Esophagus squamous epithelium (tissue), 5 donors: ENCODE results near the gene APLP2. TPM values are rescaled to one million over a fixed set of nuclear protein-coding genes. Genes with fewer than 3 reads are reported as not detected.
A peak's percentile ranks its signal among the peaks of the same experiment; 100 is the strongest.

Source experiments
- DNase-seq: peaks from one replicate; lab custom pipeline; 2025; lab: John Stamatoyannopoulos, UW
- H3K27ac ChIP-seq, 4 donors: fragments of 200-600 bp; sonication (generic); one replicate each; pipeline ENCODE4 v1.5.1; 2016 to 2019; ENCODE audit warnings: mild to moderate bottlenecking in 1 of 4
- H3K27me3 ChIP-seq, 4 donors: fragments of 200-600 bp; sonication (generic); 1 replicate in 3 of 4; 2 replicates in 1 of 4; pipeline versions ENCODE4 v1.5.1 to v1.6.0; 2017 to 2021; ENCODE audit warnings: antibody characterized with exemption in 1 of 4
- H3K36me3 ChIP-seq, 3 donors: fragments of 200-600 bp; sonication (generic); one replicate each; pipeline ENCODE4 v1.5.1; 2016 to 2019
- H3K4me1 ChIP-seq, 3 donors: fragments of 200-600 bp; sonication (generic); one replicate each; pipeline ENCODE4 v1.5.1; 2017 to 2019
- H3K4me3 ChIP-seq, 4 donors: fragments of 200-600 bp; sonication (generic); 1 replicate in 3 of 4; 2 replicates in 1 of 4; pipeline ENCODE4 v1.5.1; 2016 to 2019; ENCODE audit warnings: mild to moderate bottlenecking in 2 of 4, moderate library complexity in 1 of 4
- H3K9me3 ChIP-seq, 3 donors: fragments of 200-600 bp; sonication (generic); one replicate each; pipeline ENCODE4 v1.5.1; 2016 to 2019
- POLR2A ChIP-seq, 4 donors: fragments of 450-650 bp; IDR thresholded peaks; one replicate each; pipeline ENCODE4 v1.6.1; 2017; ENCODE audit warnings: antibody characterized with exemption in 4 of 4, mild to moderate bottlenecking in 4 of 4, moderate library complexity in 3 of 4
- WGBS, 2 donors: methylation state at CpG; one replicate each; pipeline ENCODE4 v1.1.5; 2018; 5-methylcytosine and 5-hydroxymethylcytosine counted together
- intact Hi-C: fragments of 100-400 bp; cut with DNase I; formaldehyde crosslinking; loops from one replicate; pipeline ENCODE4 v1.15.0; 2022
- total RNA-seq, 4 donors: library from RNA; depleted of rRNA; stranded (reverse); fragments of >200 nt; gene quantifications; one replicate each; pipeline ENCODE4 v1.1.0, GENCODE V29; 2016
- TF ChIP-seq, protein P1 (sequence below), 6 experiments: fragments of 450-650 bp in 4 of 6; fragments of 200-600 bp in 2 of 6; sonication (generic) in 2 of 6; IDR thresholded peaks; one replicate each; pipeline ENCODE4 v1.5.1; 2016 to 2019; ENCODE audit warnings: antibody characterized with exemption in 6 of 6, mild to moderate bottlenecking in 4 of 6, moderate library complexity in 4 of 6
- donor health status: DM: yes; HTN: yes; CAD: no.

The APLP2 gene
- total RNA-seq, 4 donors from 2014 or later: 134 to 221 (median 177) TPM

DNA sequence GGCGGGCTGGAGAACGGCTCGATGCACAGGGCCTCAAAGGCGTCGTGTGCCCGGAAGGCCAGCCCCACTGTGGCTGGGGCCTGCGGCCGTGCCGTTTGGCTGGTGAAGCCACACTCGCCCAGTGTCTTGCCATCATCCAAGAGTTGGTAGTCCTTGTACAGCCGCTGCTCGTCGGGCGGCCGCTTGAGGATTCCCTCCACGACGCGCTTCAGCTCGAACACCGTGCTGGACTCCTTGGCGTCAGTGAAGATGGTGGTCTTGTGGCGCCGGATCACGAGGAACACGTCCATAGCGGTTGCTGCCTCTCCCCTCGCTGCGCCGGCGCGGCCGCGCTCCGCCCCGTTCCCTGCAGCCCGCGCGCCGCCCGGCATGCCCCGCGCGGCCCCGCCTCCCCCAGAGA, 36.8 kb upstream of the APLP2 start:
- Histone ChIP-seq H3K36me3 (no peaks in the 10 kb centered on the region), H3K4me3 (no peak overlapping the region), H3K4me1 (peaks cover 0 to 9% (median 4%) of the 10 kb centered on the region in 3 donors), H3K9me3 (no peaks in the 10 kb centered on the region), H3K27ac (no peak overlapping the region), H3K27me3 (no peaks in the 10 kb centered on the region)
- intact Hi-C loops: no loop called here
- DNase-seq: no peak
- no peak for TF ChIP-seq POLR2A (IDR thresholded peaks at IDR 0.05)
- TF ChIP-seq, protein P1, sequence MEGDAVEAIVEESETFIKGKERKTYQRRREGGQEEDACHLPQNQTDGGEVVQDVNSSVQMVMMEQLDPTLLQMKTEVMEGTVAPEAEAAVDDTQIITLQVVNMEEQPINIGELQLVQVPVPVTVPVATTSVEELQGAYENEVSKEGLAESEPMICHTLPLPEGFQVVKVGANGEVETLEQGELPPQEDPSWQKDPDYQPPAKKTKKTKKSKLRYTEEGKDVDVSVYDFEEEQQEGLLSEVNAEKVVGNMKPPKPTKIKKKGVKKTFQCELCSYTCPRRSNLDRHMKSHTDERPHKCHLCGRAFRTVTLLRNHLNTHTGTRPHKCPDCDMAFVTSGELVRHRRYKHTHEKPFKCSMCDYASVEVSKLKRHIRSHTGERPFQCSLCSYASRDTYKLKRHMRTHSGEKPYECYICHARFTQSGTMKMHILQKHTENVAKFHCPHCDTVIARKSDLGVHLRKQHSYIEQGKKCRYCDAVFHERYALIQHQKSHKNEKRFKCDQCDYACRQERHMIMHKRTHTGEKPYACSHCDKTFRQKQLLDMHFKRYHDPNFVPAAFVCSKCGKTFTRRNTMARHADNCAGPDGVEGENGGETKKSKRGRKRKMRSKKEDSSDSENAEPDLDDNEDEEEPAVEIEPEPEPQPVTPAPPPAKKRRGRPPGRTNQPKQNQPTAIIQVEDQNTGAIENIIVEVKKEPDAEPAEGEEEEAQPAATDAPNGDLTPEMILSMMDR (IDR thresholded peaks at IDR 0.05): no peak
- 91 to 94% methylated on average over 34 to 43 of the region's 44 CpGs for WGBS, 2 donors

DNA sequence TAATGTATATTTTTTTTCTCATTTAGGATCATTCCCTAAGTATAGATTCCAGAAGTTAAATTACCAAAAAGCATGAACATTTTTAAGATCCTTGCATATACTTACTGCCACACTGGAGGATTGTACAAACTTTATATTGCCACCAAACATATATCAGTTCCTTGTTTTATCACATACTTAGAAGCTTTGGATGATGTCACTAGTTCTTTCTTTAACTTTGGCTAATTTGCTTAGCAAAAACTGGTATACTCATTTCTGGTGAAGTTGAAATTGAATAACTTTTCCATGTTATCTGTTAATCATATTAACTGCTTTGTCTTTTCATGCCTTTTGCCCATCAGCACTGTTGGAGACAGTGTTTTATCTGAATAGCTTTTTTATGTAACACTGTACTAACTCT, 35.5 kb upstream of the APLP2 start:
- Histone ChIP-seq H3K36me3 (no peaks in the 10 kb centered on the region), H3K4me1 (peaks cover 0 to 13% (median 4%) of the 10 kb centered on the region in 3 donors), H3K27ac (no peak overlapping the region), H3K4me3 (no peak overlapping the region), H3K27me3 (no peaks in the 10 kb centered on the region), H3K9me3 (no peaks in the 10 kb centered on the region)
- no peak for DNase-seq
- intact Hi-C loops: no loop called here
- no peak for TF ChIP-seq POLR2A (IDR thresholded peaks at IDR 0.05)
- TF ChIP-seq, protein P1 (IDR thresholded peaks at IDR 0.05): no peak

DNA sequence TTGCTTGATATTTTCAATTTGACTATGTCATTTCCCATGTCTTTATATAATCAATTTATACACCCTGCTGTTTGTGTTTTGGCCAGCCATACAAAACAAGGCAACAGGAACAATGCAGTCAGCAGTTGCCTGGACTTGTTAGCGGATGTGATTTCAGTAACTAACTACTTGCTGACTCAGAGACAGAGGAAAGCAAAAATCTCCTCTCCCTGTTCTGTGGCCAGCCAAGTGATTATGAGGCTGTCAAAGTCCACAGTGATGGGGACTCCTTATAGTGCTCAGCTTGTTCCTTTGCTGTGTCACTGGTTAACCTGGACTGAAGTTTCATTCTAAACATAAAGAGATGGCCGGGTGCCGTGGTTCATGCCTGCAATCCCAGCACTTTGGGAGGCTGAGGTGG, 32.6 kb upstream of the APLP2 start:
- TF ChIP-seq, protein P1 (IDR thresholded peaks at IDR 0.05): no peak
- no peak for TF ChIP-seq POLR2A (IDR thresholded peaks at IDR 0.05)
- no peak for DNase-seq
- WGBS, 2 donors: 52 to 64% methylated on average over 1 to 3 of the region's 3 CpGs
- H3K4me1 ChIP-seq: peaks cover 0 to 13% (median 2%) of the 10 kb centered on the region in 3 donors
- H3K27ac ChIP-seq: peak overlapping the region in 3 of 4 donors; percentile 58 to 62 (median 58)
- H3K36me3 ChIP-seq: no peaks in the 10 kb centered on the region
- H3K4me3 ChIP-seq: no peak overlapping the region
- no peaks in the 10 kb centered on the region for H3K9me3 ChIP-seq
- intact Hi-C loops: no loop called here
- H3K27me3 ChIP-seq: no peaks in the 10 kb centered on the region

DNA sequence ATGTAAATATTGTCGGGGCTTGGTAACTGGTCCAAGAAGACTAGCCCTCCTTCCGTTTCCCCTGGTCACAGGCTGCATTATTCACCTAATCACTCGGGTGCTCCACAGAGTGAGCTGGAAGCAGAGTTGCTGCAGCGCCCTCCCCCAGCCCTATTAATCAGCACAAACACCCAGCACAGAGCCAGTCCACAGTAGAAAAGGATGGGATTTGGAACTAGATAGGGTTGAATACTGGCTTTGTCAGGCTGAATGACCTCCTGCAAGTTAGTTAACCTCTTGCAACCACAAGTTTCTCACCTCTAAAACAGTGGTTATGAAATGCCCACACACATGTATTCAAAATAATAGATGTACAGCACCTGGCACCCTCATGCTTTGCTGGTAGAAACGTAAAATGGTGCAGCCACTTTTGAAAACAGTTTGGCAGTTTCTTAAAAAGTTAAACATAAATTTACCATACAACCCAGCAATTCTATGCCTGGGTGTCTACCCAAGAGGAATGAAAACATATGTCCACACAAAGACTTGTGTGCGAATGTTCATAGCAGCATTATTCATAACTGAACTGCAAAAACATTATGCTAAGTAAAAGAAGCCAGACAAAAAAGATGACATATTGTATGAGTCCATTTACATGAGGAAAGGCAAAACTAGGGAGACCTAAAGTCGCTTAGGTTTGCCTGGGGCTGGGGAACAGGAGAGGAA, 31.7 kb upstream of the APLP2 start:
- no peaks in the 10 kb centered on the region for H3K36me3 ChIP-seq
- H3K27ac ChIP-seq: no peak overlapping the region
- 39 to 53% methylated on average over 7 of the region's 7 CpGs for WGBS, 2 donors
- TF ChIP-seq, protein P1 (IDR thresholded peaks at IDR 0.05): no peak
- TF ChIP-seq POLR2A (IDR thresholded peaks at IDR 0.05): no peak
- no peaks in the 10 kb centered on the region for H3K27me3 ChIP-seq
- no peak overlapping the region for H3K4me3 ChIP-seq
- DNase-seq: no peak
- intact Hi-C loops: no loop called here
- H3K4me1 ChIP-seq: peaks cover 0 to 15% (median 0%) of the 10 kb centered on the region in 3 donors
- no peaks in the 10 kb centered on the region for H3K9me3 ChIP-seq

DNA sequence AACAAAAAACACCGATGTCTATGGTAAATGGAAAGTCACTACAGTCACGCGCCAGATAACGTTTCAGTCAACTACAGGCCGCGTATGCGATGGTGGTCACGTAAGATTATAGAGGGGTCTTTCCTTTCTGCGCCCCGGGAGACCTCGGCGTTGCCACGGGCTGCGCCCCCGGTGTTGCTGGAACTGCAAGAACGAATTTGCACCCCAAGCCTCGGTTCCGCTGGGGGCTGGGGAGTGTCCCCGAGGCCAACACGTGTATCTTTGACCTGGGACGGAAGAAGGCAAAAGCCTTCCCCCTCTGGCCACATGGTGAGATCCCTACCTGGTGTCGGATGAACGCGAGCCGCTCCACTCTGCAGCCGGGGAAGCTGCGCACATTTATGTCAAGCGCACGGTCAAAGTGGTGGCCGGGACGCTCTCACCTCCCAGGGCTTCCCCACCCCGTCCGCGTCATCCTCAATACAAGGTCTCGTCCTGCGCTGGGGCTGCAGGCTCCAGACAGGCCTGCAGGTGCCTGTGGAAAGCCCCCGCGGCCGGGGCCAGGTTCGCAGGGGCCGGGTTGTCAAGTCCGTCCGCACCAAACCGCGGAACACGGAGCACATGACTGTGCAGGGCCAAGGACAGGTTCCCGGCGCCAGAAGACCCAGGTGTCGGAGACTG, 29.3 kb upstream of the APLP2 start:
- H3K4me1 ChIP-seq: peaks cover 0 to 22% (median 3%) of the 10 kb centered on the region in 3 donors
- H3K36me3 ChIP-seq: no peaks in the 10 kb centered on the region
- no peaks in the 10 kb centered on the region for H3K9me3 ChIP-seq
- DNase-seq: no peak
- TF ChIP-seq, protein P1 (IDR thresholded peaks at IDR 0.05): no peak
- no peak for TF ChIP-seq POLR2A (IDR thresholded peaks at IDR 0.05)
- H3K27ac ChIP-seq: no peak overlapping the region
- 93 to 96% methylated on average over 27 to 32 of the region's 49 CpGs for WGBS, 2 donors
- intact Hi-C loops: no loop called here
- H3K27me3 ChIP-seq: no peaks in the 10 kb centered on the region
- no peak overlapping the region for H3K4me3 ChIP-seq
